ENCODE data around the gene GPR146. TPM values are rescaled to one million over a fixed set of nuclear protein-coding genes. Genes with fewer than 3 reads are reported as not detected.
"Not testable (repeated sequence)": the region's sequence is repeated elsewhere in the genome, so short reads cannot be mapped to it uniquely, and the experiment has no call there.

GPR146 gene
- total RNA-seq, result 2.2 and 2.8 TPM in 2 replicates

GRCh38 chr7:1044189-1045068 lies at the start of gene GPR146:
Gene GPR146, plus strand, starts transcription at chr7:1044546. Its CDS starts 12,970 bp downstream, at chr7:1057516.
- H3K9me3 Mint-ChIP-seq, result no peaks in the 10 kb centered on the region
- intact Hi-C loops (cut with micrococcal nuclease), result loop anchor here (1.0 to 5.0 kb wide), 10 partner anchors 16 to 526 kb away; partner anchors contain the start of genes COX19, GET4, PSMG3 and ZFAND2A
- peak; percentile 85 for DNase-seq (ENCODE audit: low spot score)
- peaks cover 66% of the 10 kb centered on the region for H3K4me1 Mint-ChIP-seq (ENCODE audit: low read depth)
- peaks cover 1% of the 10 kb centered on the region for H3K27me3 Mint-ChIP-seq (ENCODE audit: insufficient read depth)
- H3K27ac Mint-ChIP-seq, result peak within 1 kb of the TSS; percentile 48
- peak within 1 kb of the TSS; percentile 83 for H3K4me3 Mint-ChIP-seq
- peaks cover 1% of the 10 kb centered on the region for H3K36me3 Mint-ChIP-seq (ENCODE audit: low read depth)

GRCh38 chr7:994592-995308 lies 49.6 kb upstream of the GPR146 start:
- no peak for DNase-seq (ENCODE audit: low spot score)
- peaks cover 5% of the 10 kb centered on the region for H3K4me1 Mint-ChIP-seq (ENCODE audit: low read depth)
- no peaks in the 10 kb centered on the region for H3K9me3 Mint-ChIP-seq
- H3K4me3 Mint-ChIP-seq, result no peak overlapping the region
- no peaks in the 10 kb centered on the region for H3K27me3 Mint-ChIP-seq (ENCODE audit: insufficient read depth)
- H3K36me3 Mint-ChIP-seq (ENCODE audit: low read depth), result no peaks in the 10 kb centered on the region
- intact Hi-C loops (cut with micrococcal nuclease), result no loop called here
- H3K27ac Mint-ChIP-seq, result no peak overlapping the region

GRCh38 chr7:995571-995970 lies 48.8 kb upstream of the GPR146 start:
- H3K36me3 Mint-ChIP-seq (ENCODE audit: low read depth), result no peaks in the 10 kb centered on the region
- no peaks in the 10 kb centered on the region for H3K9me3 Mint-ChIP-seq
- H3K27ac Mint-ChIP-seq, result no peak overlapping the region
- peaks cover 5% of the 10 kb centered on the region for H3K4me1 Mint-ChIP-seq (ENCODE audit: low read depth)
- intact Hi-C loops (cut with micrococcal nuclease), result no loop called here
- H3K27me3 Mint-ChIP-seq (ENCODE audit: insufficient read depth), result no peaks in the 10 kb centered on the region
- no peak overlapping the region for H3K4me3 Mint-ChIP-seq
- DNase-seq (ENCODE audit: low spot score), result no peak

GRCh38 chr7:996079-996872 lies 48.1 kb upstream of the GPR146 start:
- Mint-ChIP-seq H3K36me3 (ENCODE audit: low read depth) (no peaks in the 10 kb centered on the region), H3K4me3 (no peak overlapping the region), H3K9me3 (no peaks in the 10 kb centered on the region), H3K4me1 (ENCODE audit: low read depth) (peaks cover 5% of the 10 kb centered on the region), H3K27ac (no peak overlapping the region), H3K27me3 (ENCODE audit: insufficient read depth) (no peaks in the 10 kb centered on the region)
- intact Hi-C loops (cut with micrococcal nuclease), result no loop called here
- no peak for DNase-seq (ENCODE audit: low spot score)

- Mint-ChIP-seq H3K27ac (no peak overlapping the region), H3K4me1 (ENCODE audit: low read depth) (peaks cover 5% of the 10 kb centered on the region), H3K27me3 (ENCODE audit: insufficient read depth) (no peaks in the 10 kb centered on the region), H3K4me3 (no peak overlapping the region), H3K36me3 (ENCODE audit: low read depth) (no peaks in the 10 kb centered on the region), H3K9me3 (no peaks in the 10 kb centered on the region)
- no peak for DNase-seq (ENCODE audit: low spot score)
- intact Hi-C loops (cut with micrococcal nuclease), result no loop called here
Observed at GRCh38 chr7:997404-998395, 46.6 kb upstream of the GPR146 start.

GRCh38 chr7:999149-999879 lies 45.0 kb upstream of the GPR146 start:
- no peak overlapping the region for H3K4me3 Mint-ChIP-seq
- intact Hi-C loops (cut with micrococcal nuclease), result no loop called here

GRCh38 chr7:999941-1000935 lies 44.1 kb upstream of the GPR146 start:
- no peak overlapping the region for H3K4me3 Mint-ChIP-seq
- H3K9me3 Mint-ChIP-seq, result no peaks in the 10 kb centered on the region
- H3K27ac Mint-ChIP-seq, result no peak overlapping the region
- no peak for DNase-seq (ENCODE audit: low spot score)
- intact Hi-C loops (cut with micrococcal nuclease), result no loop called here
- H3K4me1 Mint-ChIP-seq (ENCODE audit: low read depth), result no peaks in the 10 kb centered on the region
- no peaks in the 10 kb centered on the region for H3K36me3 Mint-ChIP-seq (ENCODE audit: low read depth)
- no peaks in the 10 kb centered on the region for H3K27me3 Mint-ChIP-seq (ENCODE audit: insufficient read depth)

More at GRCh38 chr7:999149-999879, 45.0 kb upstream of the GPR146 start:
- H3K4me1 Mint-ChIP-seq (ENCODE audit: low read depth), result no peaks in the 10 kb centered on the region
- H3K36me3 Mint-ChIP-seq (ENCODE audit: low read depth), result no peaks in the 10 kb centered on the region
- H3K27ac Mint-ChIP-seq, result no peak overlapping the region
- DNase-seq (ENCODE audit: low spot score), result no peak
- H3K27me3 Mint-ChIP-seq (ENCODE audit: insufficient read depth), result no peaks in the 10 kb centered on the region
- H3K9me3 Mint-ChIP-seq, result no peaks in the 10 kb centered on the region

- peak overlapping the region; percentile 61 for H3K27ac Mint-ChIP-seq
- H3K27me3 Mint-ChIP-seq (ENCODE audit: insufficient read depth); H3K4me3 Mint-ChIP-seq; DNase-seq (ENCODE audit: low spot score); H3K4me1 Mint-ChIP-seq (ENCODE audit: low read depth); intact Hi-C loops (cut with micrococcal nuclease); H3K9me3 Mint-ChIP-seq; H3K36me3 Mint-ChIP-seq (ENCODE audit: low read depth): not testable (repeated sequence)
Observed at GRCh38 chr7:1001069-1001770, 43.1 kb upstream of the GPR146 start.

GRCh38 chr7:1002026-1002425 lies 42.3 kb upstream of the GPR146 start:
- not testable (repeated sequence) for H3K36me3 Mint-ChIP-seq (ENCODE audit: low read depth); H3K27ac Mint-ChIP-seq

GRCh38 chr7:1002445-1002844 lies 41.9 kb upstream of the GPR146 start:
- H3K4me1 Mint-ChIP-seq (ENCODE audit: low read depth); H3K9me3 Mint-ChIP-seq; H3K36me3 Mint-ChIP-seq (ENCODE audit: low read depth); H3K27ac Mint-ChIP-seq; DNase-seq (ENCODE audit: low spot score); H3K4me3 Mint-ChIP-seq; intact Hi-C loops (cut with micrococcal nuclease); H3K27me3 Mint-ChIP-seq (ENCODE audit: insufficient read depth): not testable (repeated sequence)

More at GRCh38 chr7:1002026-1002425, 42.3 kb upstream of the GPR146 start:
- H3K4me1 Mint-ChIP-seq (ENCODE audit: low read depth); H3K27me3 Mint-ChIP-seq (ENCODE audit: insufficient read depth); intact Hi-C loops (cut with micrococcal nuclease); H3K9me3 Mint-ChIP-seq; DNase-seq (ENCODE audit: low spot score); H3K4me3 Mint-ChIP-seq: not testable (repeated sequence)
